Epithelial cell of proximal tubule (primary cell): Measurements from ENCODE around the gene CMTM2. TPM values are rescaled to one million over a fixed set of nuclear protein-coding genes. Genes with fewer than 3 reads are reported as not detected.

ENCODE experiments used
- DNase-seq: peaks from one replicate; pipeline ENCODE4 v3.0.0-alpha.2; 2011; ENCODE audit warnings: low read depth
- H3K4me3 ChIP-seq: 2 replicates; pipeline ENCODE4 v1.5.1; 2011; ENCODE audit warnings: low read depth, mild to moderate bottlenecking, low read length
- total RNA-seq: library from RNA; depleted of rRNA; stranded (reverse); fragments of >200 nt; gene quantifications from 2 replicates; pipeline ENCODE4 v1.2.3, GENCODE V29; 2015
- TF ChIP-seq, protein P1 (sequence below): conservative IDR thresholded peaks from 2 replicates; pipeline ENCODE4 v1.5.1; 2012; ENCODE audit warnings: low read depth, mild to moderate bottlenecking, low read length

CMTM2 gene
- total RNA-seq, 1 donor from 2014 or later = 1.8 TPM

DNA sequence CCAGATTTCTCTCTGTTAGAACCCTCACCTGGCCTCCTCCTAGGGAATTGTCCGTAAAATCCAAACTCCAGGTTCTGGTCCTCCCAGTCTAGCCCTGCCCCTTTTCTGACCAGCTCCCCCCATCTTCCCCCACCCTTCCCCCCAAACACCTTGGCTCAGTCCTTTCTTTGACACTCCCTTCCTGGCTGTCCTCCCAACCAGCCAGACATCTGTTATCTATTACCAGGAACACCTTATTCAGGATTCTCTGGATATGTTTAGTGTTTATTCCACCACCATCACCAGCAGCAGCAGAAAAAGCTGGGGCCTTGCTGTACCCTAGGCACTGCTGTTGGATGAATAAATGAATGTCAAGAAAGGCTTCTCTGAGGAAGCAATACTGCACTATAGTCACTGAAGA, 21.2 kb downstream of the CMTM2 start:
- TF ChIP-seq, protein P1, sequence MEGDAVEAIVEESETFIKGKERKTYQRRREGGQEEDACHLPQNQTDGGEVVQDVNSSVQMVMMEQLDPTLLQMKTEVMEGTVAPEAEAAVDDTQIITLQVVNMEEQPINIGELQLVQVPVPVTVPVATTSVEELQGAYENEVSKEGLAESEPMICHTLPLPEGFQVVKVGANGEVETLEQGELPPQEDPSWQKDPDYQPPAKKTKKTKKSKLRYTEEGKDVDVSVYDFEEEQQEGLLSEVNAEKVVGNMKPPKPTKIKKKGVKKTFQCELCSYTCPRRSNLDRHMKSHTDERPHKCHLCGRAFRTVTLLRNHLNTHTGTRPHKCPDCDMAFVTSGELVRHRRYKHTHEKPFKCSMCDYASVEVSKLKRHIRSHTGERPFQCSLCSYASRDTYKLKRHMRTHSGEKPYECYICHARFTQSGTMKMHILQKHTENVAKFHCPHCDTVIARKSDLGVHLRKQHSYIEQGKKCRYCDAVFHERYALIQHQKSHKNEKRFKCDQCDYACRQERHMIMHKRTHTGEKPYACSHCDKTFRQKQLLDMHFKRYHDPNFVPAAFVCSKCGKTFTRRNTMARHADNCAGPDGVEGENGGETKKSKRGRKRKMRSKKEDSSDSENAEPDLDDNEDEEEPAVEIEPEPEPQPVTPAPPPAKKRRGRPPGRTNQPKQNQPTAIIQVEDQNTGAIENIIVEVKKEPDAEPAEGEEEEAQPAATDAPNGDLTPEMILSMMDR = no peak
- H3K4me3 ChIP-seq = no peak overlapping the region
- no peak for DNase-seq

DNA sequence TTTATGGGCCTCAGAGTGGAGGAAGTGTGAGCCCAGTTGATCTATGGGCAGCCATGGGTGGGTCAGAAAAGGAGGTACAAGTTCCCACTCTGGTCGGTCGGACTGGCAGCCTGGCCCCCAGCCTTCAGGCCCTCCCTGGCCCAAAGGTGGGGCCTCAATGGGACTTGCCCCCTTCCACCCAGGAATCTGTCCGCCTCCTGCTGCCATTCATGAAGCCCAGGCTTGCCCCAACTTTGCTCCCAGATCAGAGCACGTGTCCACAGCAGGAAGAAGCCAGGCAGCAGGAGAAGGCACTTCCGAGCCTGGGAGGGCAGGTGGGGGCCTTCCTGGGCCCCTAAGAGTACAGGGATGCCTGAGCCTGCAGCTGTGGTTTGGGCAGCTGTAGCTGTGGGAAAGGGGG, 22.2 kb downstream of the CMTM2 start:
- no peak for DNase-seq
- TF ChIP-seq, protein P1 = no peak
- no peak overlapping the region for H3K4me3 ChIP-seq

DNA sequence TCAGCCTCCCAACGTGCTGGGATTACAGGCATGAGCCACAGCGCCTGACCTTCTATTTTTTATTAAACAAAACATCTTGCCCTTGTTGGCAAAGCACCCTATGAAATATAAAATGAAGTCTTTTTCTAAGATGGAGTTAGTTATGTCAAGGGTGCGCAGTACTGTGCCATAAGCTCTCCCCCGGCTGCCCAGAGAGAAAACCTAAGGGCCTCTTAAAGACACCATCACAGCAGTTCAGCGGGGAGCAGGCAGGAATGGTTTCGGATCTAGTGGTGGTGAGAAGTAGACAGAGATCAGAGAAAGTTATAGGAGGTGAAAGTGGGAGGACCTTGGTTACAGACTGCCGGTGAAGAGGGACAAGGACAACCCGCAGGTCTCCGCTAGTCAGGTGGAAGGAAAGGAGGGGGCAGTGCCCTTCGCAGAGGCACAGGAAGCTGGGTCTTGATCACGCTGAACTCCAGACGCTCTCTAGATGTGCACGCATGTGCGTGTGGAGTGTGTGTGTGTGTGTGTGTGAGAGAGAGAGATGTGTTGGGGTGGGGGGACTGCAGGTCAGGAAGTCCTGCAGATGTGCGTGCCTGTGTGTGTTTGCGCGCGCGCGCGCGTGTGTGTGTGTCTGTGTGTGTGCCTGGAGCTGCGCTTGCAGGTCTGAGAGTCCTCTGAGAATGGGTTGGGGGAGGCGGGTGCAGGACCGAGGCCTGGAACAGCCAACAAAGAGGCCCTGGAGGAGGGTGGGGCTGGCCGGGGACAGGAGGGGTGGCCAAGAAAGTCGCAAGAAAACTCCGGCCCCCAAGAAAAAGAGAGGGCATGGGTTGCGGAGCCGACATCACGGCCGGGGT, 24.5 kb downstream of the CMTM2 start:
- TF ChIP-seq, protein P1 = no peak
- DNase-seq = no peak
- peak overlapping the region; percentile 75 for H3K4me3 ChIP-seq

DNA sequence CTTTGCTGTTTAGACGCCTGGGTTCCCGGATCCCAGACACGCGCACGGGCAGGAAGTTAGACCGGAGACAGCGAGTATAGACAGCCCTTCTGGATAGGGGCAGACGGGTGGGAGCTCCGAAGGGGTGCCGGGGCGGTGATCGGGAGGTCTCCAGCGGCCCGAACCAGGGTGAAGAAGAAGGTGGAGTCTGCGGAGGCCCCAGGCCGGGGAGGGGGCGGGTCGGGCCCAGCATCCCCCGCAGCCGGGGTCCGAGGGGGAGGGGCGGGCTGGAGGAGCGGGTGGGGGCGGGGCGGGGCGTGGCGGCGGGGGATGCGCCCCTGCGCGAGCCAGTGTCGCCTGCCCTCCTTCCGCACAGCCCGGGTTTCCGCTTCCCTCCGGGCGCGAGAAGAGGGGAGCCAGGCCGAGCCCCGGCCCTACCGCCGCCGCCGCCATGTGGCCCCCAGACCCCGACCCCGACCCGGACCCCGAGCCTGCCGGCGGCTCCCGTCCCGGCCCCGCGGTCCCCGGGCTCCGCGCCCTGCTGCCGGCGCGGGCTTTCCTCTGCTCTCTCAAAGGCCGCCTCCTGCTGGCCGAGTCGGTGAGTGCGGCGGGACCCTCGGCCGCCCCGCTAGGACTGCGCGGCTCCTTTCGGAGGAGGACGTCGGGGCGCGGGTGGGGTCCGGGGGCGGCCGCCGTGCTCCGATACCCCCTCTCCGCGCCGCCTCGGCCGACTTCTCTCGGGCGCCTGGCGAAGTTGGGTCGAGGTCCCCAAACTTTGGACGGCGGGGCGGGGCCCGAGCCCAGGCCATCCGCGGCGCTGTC, 25.3 kb downstream of the CMTM2 start, which contains the start of gene CMTM3:
Gene CMTM3, plus strand, starts transcription at position 329 of the 801 bp plus-strand sequence. Its CDS starts 102 bp downstream, at position 431.
- TF ChIP-seq, protein P1 = peak; percentile 41
- DNase-seq = no peak
- H3K4me3 ChIP-seq = peak within 1 kb of the TSS; percentile 75

DNA sequence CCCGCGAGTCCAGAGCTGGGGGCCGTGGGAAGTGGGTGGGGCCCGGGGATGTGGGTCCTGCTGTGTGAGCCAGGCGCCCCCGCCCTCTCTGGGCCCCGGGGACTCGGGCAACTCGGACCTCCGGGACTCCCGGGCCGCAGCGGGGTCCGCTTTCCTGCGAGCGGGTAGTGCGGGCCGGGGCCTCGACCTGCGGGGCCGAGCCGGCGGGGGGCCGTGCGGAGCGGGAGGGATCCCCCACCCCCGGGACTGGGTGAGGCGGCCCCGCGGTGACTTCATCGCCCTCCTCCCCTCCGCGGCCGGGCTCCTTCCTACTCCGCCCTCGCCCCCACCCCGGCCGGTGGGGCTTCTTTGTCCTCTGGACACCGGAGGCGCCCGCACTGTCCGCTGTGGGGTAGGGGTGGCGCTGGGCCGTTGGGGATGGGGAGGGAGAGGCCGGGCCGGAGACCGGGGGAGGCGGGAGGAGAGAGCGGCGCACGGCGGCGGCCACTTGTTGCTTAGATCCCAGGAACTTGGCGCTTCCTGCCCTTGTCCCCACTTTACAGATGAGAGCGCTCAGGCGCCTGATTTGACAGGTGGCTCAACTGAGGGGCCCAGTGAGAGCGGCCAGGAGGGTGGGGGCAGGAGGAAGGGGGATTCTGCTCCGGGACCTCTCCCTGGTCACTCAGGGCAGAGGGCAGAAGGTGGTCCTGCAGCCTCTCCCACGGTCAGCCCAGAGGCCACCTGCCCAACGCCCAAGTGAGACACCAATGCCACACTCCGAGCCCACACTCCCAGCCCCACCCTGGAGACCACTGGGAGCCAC, 26.1 kb downstream of the CMTM2 start:
- H3K4me3 ChIP-seq = peak overlapping the region; percentile 75
- DNase-seq = no peak
- TF ChIP-seq, protein P1 = no peak

DNA sequence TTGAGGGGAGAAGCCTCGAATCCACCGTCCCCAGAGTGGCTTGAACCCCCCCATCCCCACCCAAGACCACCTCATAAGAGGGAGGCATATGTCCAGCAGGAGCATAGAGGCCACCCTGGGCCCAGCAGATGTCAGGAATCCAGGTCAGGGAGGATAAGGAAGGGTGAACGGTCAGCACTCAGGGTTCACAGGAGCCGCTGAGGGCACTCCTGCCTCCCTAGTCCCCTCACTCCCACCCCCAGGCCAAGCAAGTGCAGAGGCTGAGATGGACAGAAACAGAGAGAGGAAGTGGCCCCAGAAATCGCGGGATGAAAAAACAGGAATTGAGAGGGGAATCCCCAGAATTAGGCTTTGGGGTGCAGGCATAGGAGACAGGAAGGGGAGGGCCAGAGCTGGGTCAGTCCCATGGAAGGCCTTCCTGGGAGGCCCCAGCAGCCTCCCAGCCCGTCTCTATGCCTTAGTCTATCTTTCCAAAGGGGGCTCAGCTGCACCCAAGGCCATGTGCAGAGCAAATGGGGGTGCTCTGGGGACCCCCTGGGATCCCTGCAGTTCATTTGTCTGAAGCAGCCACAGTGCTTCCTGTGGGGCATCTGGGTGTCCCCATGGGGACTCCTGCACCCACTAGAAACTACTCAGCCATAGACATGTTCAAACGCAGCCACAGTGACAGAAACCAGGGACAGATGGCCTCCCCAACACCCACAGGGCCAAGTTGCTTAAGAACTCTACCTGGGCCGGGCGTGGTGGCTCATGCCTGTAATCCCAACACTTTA, 26.9 kb downstream of the CMTM2 start:
- TF ChIP-seq, protein P1 = no peak
- H3K4me3 ChIP-seq = peak overlapping the region; percentile 75
- DNase-seq = no peak
